Measurements from ENCODE around the gene MAFB.
"Not testable (repeated sequence)": the region's sequence is repeated elsewhere in the genome, so short reads cannot be mapped to it uniquely, and the experiment has no call there.

MAFB gene

GRCh38 chr20:40689100-40689942, at the start of gene MAFB:
TSS of gene MAFB (minus strand) at chr20:40689236. CDS start at chr20:40688850, 386 bp downstream.
- H3K4me3 ChIP-seq (ENCODE audit: low read depth in 1 of 2, low read length in 2 of 2), result peak within 1 kb of the TSS; percentile 64 to 83
- H3K27ac ChIP-seq (ENCODE audit: low read depth, low read length), result peak within 1 kb of the TSS; percentile 86
- peaks cover 33 to 36% of the 10 kb centered on the region in 2 donors for H3K27me3 ChIP-seq (ENCODE audit: control insufficient read depth in 1 of 2, insufficient read depth in 2 of 2, low read length in 2 of 2)
- no peaks in the 10 kb centered on the region for H3K36me3 ChIP-seq (ENCODE audit: insufficient read depth, low read length)
- H3K9ac ChIP-seq (ENCODE audit: low read length), result peak within 1 kb of the TSS; percentile 58
- no peaks in the 10 kb centered on the region for H3K9me3 ChIP-seq (ENCODE audit: low read length)
- H3K4me1 ChIP-seq (ENCODE audit: insufficient read depth, low read length), result peaks cover 7% of the 10 kb centered on the region

- not testable (repeated sequence) for H3K4me3 ChIP-seq (ENCODE audit: low read depth in 1 of 2, low read length in 2 of 2); H3K27ac ChIP-seq (ENCODE audit: low read depth, low read length); H3K36me3 ChIP-seq (ENCODE audit: insufficient read depth, low read length); H3K27me3 ChIP-seq (ENCODE audit: control insufficient read depth in 1 of 2, insufficient read depth in 2 of 2, low read length in 2 of 2); H3K9me3 ChIP-seq (ENCODE audit: low read length); H3K9ac ChIP-seq (ENCODE audit: low read length); H3K4me1 ChIP-seq (ENCODE audit: insufficient read depth, low read length)
These were observed 47.4 kb upstream of the MAFB start for GRCh38 chr20:40736468-40736867.

GRCh38 chr20:40728996-40729395, 40.0 kb upstream of the MAFB start:
- no peak overlapping the region for H3K9ac ChIP-seq (ENCODE audit: low read length)
- no peaks in the 10 kb centered on the region for H3K27me3 ChIP-seq (ENCODE audit: control insufficient read depth in 1 of 2, insufficient read depth in 2 of 2, low read length in 2 of 2)
- no peaks in the 10 kb centered on the region for H3K4me1 ChIP-seq (ENCODE audit: insufficient read depth, low read length)
- no peak overlapping the region for H3K27ac ChIP-seq (ENCODE audit: low read depth, low read length)
- no peak overlapping the region for H3K4me3 ChIP-seq (ENCODE audit: low read depth in 1 of 2, low read length in 2 of 2)
- H3K36me3 ChIP-seq (ENCODE audit: insufficient read depth, low read length), result no peaks in the 10 kb centered on the region
- H3K9me3 ChIP-seq (ENCODE audit: low read length), result no peaks in the 10 kb centered on the region

- Histone ChIP-seq H3K27me3 (ENCODE audit: control insufficient read depth in 1 of 2, insufficient read depth in 2 of 2, low read length in 2 of 2) (no peaks in the 10 kb centered on the region), H3K36me3 (ENCODE audit: insufficient read depth, low read length) (no peaks in the 10 kb centered on the region), H3K9me3 (ENCODE audit: low read length) (no peaks in the 10 kb centered on the region), H3K9ac (ENCODE audit: low read length) (no peak overlapping the region), H3K4me1 (ENCODE audit: insufficient read depth, low read length) (no peaks in the 10 kb centered on the region), H3K27ac (ENCODE audit: low read depth, low read length) (no peak overlapping the region), H3K4me3 (ENCODE audit: low read depth in 1 of 2, low read length in 2 of 2) (no peak overlapping the region)
These were observed 39.4 kb upstream of the MAFB start for GRCh38 chr20:40728470-40728869.

- no peak overlapping the region for H3K9ac ChIP-seq (ENCODE audit: low read length)
- no peaks in the 10 kb centered on the region for H3K4me1 ChIP-seq (ENCODE audit: insufficient read depth, low read length)
- H3K4me3 ChIP-seq (ENCODE audit: low read depth in 1 of 2, low read length in 2 of 2), result no peak overlapping the region
These were observed 38.9 kb upstream of the MAFB start for GRCh38 chr20:40727960-40728359.

GRCh38 chr20:40726776-40727175, 37.7 kb upstream of the MAFB start:
- Histone ChIP-seq H3K36me3 (ENCODE audit: insufficient read depth, low read length) (no peaks in the 10 kb centered on the region), H3K27ac (ENCODE audit: low read depth, low read length) (no peak overlapping the region), H3K4me3 (ENCODE audit: low read depth in 1 of 2, low read length in 2 of 2) (no peak overlapping the region), H3K4me1 (ENCODE audit: insufficient read depth, low read length) (no peaks in the 10 kb centered on the region), H3K9me3 (ENCODE audit: low read length) (no peaks in the 10 kb centered on the region), H3K27me3 (ENCODE audit: control insufficient read depth in 1 of 2, insufficient read depth in 2 of 2, low read length in 2 of 2) (no peaks in the 10 kb centered on the region), H3K9ac (ENCODE audit: low read length) (no peak overlapping the region)

More at GRCh38 chr20:40727960-40728359, 38.9 kb upstream of the MAFB start:
- Histone ChIP-seq H3K27ac (ENCODE audit: low read depth, low read length) (no peak overlapping the region), H3K9me3 (ENCODE audit: low read length) (no peaks in the 10 kb centered on the region), H3K27me3 (ENCODE audit: control insufficient read depth in 1 of 2, insufficient read depth in 2 of 2, low read length in 2 of 2) (no peaks in the 10 kb centered on the region), H3K36me3 (ENCODE audit: insufficient read depth, low read length) (no peaks in the 10 kb centered on the region)

GRCh38 chr20:40724566-40724965, 35.5 kb upstream of the MAFB start:
- H3K9ac ChIP-seq (ENCODE audit: low read length), result no peak overlapping the region
- no peaks in the 10 kb centered on the region for H3K9me3 ChIP-seq (ENCODE audit: low read length)
- H3K4me1 ChIP-seq (ENCODE audit: insufficient read depth, low read length), result no peaks in the 10 kb centered on the region

GRCh38 chr20:40720826-40721225, 31.8 kb upstream of the MAFB start:
- Histone ChIP-seq H3K4me3 (ENCODE audit: low read depth in 1 of 2, low read length in 2 of 2) (no peak overlapping the region), H3K36me3 (ENCODE audit: insufficient read depth, low read length) (no peaks in the 10 kb centered on the region), H3K4me1 (ENCODE audit: insufficient read depth, low read length) (no peaks in the 10 kb centered on the region), H3K27ac (ENCODE audit: low read depth, low read length) (no peak overlapping the region), H3K27me3 (ENCODE audit: control insufficient read depth in 1 of 2, insufficient read depth in 2 of 2, low read length in 2 of 2) (no peaks in the 10 kb centered on the region), H3K9me3 (ENCODE audit: low read length) (no peaks in the 10 kb centered on the region), H3K9ac (ENCODE audit: low read length) (no peak overlapping the region)

More at GRCh38 chr20:40724566-40724965, 35.5 kb upstream of the MAFB start:
- Histone ChIP-seq H3K27me3 (ENCODE audit: control insufficient read depth in 1 of 2, insufficient read depth in 2 of 2, low read length in 2 of 2) (no peaks in the 10 kb centered on the region), H3K4me3 (ENCODE audit: low read depth in 1 of 2, low read length in 2 of 2) (no peak overlapping the region), H3K27ac (ENCODE audit: low read depth, low read length) (no peak overlapping the region), H3K36me3 (ENCODE audit: insufficient read depth, low read length) (no peaks in the 10 kb centered on the region)

- Histone ChIP-seq H3K4me1 (ENCODE audit: insufficient read depth, low read length) (no peaks in the 10 kb centered on the region), H3K27ac (ENCODE audit: low read depth, low read length) (no peak overlapping the region), H3K27me3 (ENCODE audit: control insufficient read depth in 1 of 2, insufficient read depth in 2 of 2, low read length in 2 of 2) (no peaks in the 10 kb centered on the region), H3K9ac (ENCODE audit: low read length) (no peak overlapping the region), H3K9me3 (ENCODE audit: low read length) (no peaks in the 10 kb centered on the region), H3K36me3 (ENCODE audit: insufficient read depth, low read length) (no peaks in the 10 kb centered on the region), H3K4me3 (ENCODE audit: low read depth in 1 of 2, low read length in 2 of 2) (no peak overlapping the region)
These were observed 31.1 kb upstream of the MAFB start for GRCh38 chr20:40720099-40720498.

- H3K4me3 ChIP-seq (ENCODE audit: low read depth in 1 of 2, low read length in 2 of 2), result no peak overlapping the region
- H3K9ac ChIP-seq (ENCODE audit: low read length), result no peak overlapping the region
- H3K27ac ChIP-seq (ENCODE audit: low read depth, low read length), result no peak overlapping the region
- H3K9me3 ChIP-seq (ENCODE audit: low read length), result no peaks in the 10 kb centered on the region
- no peaks in the 10 kb centered on the region for H3K27me3 ChIP-seq (ENCODE audit: control insufficient read depth in 1 of 2, insufficient read depth in 2 of 2, low read length in 2 of 2)
- H3K36me3 ChIP-seq (ENCODE audit: insufficient read depth, low read length), result no peaks in the 10 kb centered on the region
- H3K4me1 ChIP-seq (ENCODE audit: insufficient read depth, low read length), result no peaks in the 10 kb centered on the region
These were observed 30.1 kb upstream of the MAFB start for GRCh38 chr20:40718982-40719729.

- Histone ChIP-seq H3K4me3 (ENCODE audit: low read depth in 1 of 2, low read length in 2 of 2) (no peak overlapping the region), H3K9ac (ENCODE audit: low read length) (no peak overlapping the region)
These were observed 29.4 kb upstream of the MAFB start for GRCh38 chr20:40718214-40718977.

More at GRCh38 chr20:40718214-40718977, 29.4 kb upstream of the MAFB start:
- no peak overlapping the region for H3K27ac ChIP-seq (ENCODE audit: low read depth, low read length)
- H3K9me3 ChIP-seq (ENCODE audit: low read length), result no peaks in the 10 kb centered on the region
- H3K27me3 ChIP-seq (ENCODE audit: control insufficient read depth in 1 of 2, insufficient read depth in 2 of 2, low read length in 2 of 2), result no peaks in the 10 kb centered on the region
- no peaks in the 10 kb centered on the region for H3K36me3 ChIP-seq (ENCODE audit: insufficient read depth, low read length)
- H3K4me1 ChIP-seq (ENCODE audit: insufficient read depth, low read length), result no peaks in the 10 kb centered on the region

All from muscle layer of colon (tissue), 2 donors.